ENCODE results near the gene ANKRD11. TPM values are rescaled to one million over a fixed set of nuclear protein-coding genes. Genes with fewer than 3 reads are reported as not detected.

ANKRD11 gene
- total RNA-seq, 1 donor from 2014 or later, result 367 TPM

DNA sequence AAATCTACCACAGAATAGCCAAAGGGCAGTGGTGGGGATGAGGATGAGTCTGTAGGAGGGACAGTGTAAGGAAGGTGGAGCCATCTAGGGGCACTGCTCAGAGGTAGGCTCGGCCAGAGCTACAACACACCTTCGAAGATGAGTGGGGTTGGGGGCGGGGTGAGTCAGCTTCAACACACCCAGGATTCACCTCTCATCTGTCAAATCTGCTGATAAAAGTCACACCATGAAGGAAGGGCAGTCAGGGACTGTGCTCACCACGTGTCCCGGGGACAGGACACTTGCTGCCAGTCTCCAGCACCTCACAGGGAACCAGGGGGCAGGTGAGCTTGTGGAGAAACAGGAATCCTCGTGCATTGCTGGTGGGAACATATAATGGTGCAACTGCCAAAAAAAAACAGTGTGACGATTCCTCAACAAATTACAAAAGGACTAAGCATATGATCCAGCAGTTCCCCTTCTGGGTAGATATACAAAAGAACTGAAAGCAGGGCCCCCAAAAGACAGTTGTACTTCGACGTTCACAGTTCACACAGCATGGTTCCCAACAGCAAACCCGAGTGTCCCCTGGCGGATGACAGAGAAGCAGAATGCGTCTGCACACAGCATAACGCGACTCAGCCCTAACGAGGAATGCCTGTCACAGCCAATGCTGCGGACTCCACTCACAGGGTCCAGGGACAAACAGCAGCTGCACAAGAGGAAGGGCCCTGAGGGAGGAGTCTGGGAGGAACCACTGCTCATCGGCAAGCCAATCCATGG, 133.1 kb downstream of the ANKRD11 start:
- Mint-ChIP-seq H3K27me3 (ENCODE audit: unreplicated experiment) (peaks cover 20% of the 10 kb centered on the region), H3K4me3 (ENCODE audit: unreplicated experiment) (peak overlapping the region; percentile 65), H3K4me1 (ENCODE audit: low read depth, unreplicated experiment) (peaks cover 76% of the 10 kb centered on the region)

DNA sequence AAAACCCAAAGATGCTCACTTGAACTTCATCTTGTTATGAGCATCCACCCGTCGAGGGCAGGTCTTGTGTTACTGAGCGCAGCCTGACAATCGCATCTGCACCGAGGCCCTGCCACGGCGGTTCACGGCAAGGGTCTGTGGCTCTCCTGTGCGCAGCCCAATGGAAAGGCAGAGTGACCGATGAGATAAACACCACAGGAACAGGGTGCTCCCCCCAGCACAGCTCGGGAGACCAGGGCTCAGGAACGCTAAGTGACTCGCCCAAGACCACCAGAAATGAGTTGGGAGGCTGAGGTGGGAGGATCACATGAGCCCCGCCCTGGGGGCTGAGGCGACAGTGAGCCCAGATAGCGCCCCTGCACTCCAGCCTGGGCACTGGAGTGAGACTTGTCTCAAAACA, 134.7 kb downstream of the ANKRD11 start:
- Mint-ChIP-seq H3K36me3 (ENCODE audit: unreplicated experiment) (peaks cover 3% of the 10 kb centered on the region), H3K4me3 (ENCODE audit: unreplicated experiment) (peak overlapping the region; percentile 67), H3K4me1 (ENCODE audit: low read depth, unreplicated experiment) (peaks cover 66% of the 10 kb centered on the region), H3K27ac (ENCODE audit: unreplicated experiment) (peak overlapping the region; percentile 93), H3K27me3 (ENCODE audit: unreplicated experiment) (peaks cover 22% of the 10 kb centered on the region), H3K9me3 (ENCODE audit: unreplicated experiment) (peaks cover 41% of the 10 kb centered on the region)
- DNase-seq, result no peak
- TF ChIP-seq, protein P1, sequence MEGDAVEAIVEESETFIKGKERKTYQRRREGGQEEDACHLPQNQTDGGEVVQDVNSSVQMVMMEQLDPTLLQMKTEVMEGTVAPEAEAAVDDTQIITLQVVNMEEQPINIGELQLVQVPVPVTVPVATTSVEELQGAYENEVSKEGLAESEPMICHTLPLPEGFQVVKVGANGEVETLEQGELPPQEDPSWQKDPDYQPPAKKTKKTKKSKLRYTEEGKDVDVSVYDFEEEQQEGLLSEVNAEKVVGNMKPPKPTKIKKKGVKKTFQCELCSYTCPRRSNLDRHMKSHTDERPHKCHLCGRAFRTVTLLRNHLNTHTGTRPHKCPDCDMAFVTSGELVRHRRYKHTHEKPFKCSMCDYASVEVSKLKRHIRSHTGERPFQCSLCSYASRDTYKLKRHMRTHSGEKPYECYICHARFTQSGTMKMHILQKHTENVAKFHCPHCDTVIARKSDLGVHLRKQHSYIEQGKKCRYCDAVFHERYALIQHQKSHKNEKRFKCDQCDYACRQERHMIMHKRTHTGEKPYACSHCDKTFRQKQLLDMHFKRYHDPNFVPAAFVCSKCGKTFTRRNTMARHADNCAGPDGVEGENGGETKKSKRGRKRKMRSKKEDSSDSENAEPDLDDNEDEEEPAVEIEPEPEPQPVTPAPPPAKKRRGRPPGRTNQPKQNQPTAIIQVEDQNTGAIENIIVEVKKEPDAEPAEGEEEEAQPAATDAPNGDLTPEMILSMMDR (IDR thresholded peaks at IDR 0.05; ENCODE audit: partially characterized antibody, unreplicated experiment), result no peak

More for the DNA sequence above, 133.1 kb downstream of the ANKRD11 start:
- TF ChIP-seq, protein P1 (IDR thresholded peaks at IDR 0.05; ENCODE audit: partially characterized antibody, unreplicated experiment), result no peak
- Mint-ChIP-seq H3K27ac (ENCODE audit: unreplicated experiment) (peak overlapping the region; percentile 96), H3K36me3 (ENCODE audit: unreplicated experiment) (no peaks in the 10 kb centered on the region), H3K9me3 (ENCODE audit: unreplicated experiment) (peaks cover 40% of the 10 kb centered on the region)
- peak; percentile 76 for DNase-seq

DNA sequence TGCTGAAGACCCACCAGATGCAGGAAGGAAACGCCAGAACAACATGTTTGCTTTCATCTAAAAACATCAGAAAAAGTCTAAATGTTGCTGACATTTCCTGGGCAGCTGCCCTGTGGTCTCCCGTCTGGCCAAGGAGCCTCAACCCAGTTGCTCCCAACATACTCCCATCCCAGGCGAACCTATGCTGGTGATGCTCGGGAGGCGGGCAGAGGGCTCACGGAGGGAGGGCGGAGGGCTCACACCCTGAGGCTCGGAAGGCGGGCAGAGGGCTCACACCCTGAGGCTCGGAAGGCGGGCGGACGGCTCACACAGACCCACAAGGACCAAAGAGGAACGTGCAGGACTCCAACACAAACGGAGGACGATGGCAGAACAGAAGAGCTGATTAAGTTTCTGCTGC, 135.4 kb downstream of the ANKRD11 start:
- Mint-ChIP-seq H3K4me1 (ENCODE audit: low read depth, unreplicated experiment) (peaks cover 64% of the 10 kb centered on the region), H3K36me3 (ENCODE audit: unreplicated experiment) (peaks cover 3% of the 10 kb centered on the region), H3K4me3 (ENCODE audit: unreplicated experiment) (peak overlapping the region; percentile 67), H3K9me3 (ENCODE audit: unreplicated experiment) (peaks cover 43% of the 10 kb centered on the region), H3K27me3 (ENCODE audit: unreplicated experiment) (peaks cover 22% of the 10 kb centered on the region), H3K27ac (ENCODE audit: unreplicated experiment) (peak overlapping the region; percentile 93)
- DNase-seq, result no peak
- TF ChIP-seq, protein P1 (IDR thresholded peaks at IDR 0.05; ENCODE audit: partially characterized antibody, unreplicated experiment), result no peak

DNA sequence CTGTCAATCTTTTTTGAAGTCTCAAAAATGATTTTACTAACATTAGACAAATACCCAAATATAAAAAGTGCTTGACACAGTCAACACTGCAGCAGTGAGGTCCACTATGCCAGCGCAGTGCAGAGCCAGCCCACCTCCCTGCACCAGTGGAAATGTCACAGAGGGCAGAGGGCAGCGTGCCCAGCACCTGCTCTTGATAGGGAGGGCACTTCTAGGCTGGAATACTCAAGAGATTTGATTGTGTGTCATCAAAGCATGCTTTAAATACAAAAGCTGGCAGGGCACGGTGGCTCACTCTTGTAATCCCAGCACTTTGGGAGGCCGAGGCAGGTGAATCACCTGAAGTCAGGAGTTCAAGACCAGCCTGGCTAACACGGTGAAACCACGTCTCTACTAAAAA, 136.0 kb downstream of the ANKRD11 start:
- TF ChIP-seq, protein P1 (IDR thresholded peaks at IDR 0.05; ENCODE audit: partially characterized antibody, unreplicated experiment), result no peak
- peak overlapping the region; percentile 44 for H3K27ac Mint-ChIP-seq (ENCODE audit: unreplicated experiment)
- DNase-seq, result no peak
- H3K9me3 Mint-ChIP-seq (ENCODE audit: unreplicated experiment), result peaks cover 40% of the 10 kb centered on the region
- H3K36me3 Mint-ChIP-seq (ENCODE audit: unreplicated experiment), result peaks cover 3% of the 10 kb centered on the region
- H3K4me3 Mint-ChIP-seq (ENCODE audit: unreplicated experiment), result no peak overlapping the region
- peaks cover 22% of the 10 kb centered on the region for H3K27me3 Mint-ChIP-seq (ENCODE audit: unreplicated experiment)
- H3K4me1 Mint-ChIP-seq (ENCODE audit: low read depth, unreplicated experiment), result peaks cover 64% of the 10 kb centered on the region

DNA sequence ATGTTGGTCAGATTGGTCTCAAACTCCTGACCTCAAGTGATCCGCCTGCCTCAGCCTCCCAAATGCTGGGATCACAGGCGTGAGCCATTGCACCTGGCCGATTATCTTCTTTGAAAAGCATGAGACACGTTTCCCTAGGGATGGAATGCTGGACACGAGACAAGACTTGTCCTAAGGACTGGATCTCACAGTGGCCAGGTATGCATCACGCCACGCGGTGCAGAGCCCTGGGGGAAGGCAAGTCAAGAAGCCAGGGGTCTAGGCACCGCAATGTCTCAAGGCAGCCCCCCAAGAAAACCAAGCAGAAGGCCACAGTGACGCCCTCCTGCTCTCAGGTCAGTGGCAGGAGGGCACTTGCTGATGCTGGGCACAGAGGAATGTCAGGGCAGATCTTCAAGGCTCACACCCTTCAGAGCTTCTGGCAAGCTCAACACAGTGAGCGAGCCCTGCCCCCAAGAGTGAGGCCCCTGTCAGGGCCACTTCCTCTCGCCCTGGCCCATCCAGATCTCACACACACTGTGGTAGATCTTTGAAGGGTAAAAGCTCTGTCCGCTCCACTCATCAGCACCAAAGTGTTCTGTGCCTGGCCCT, 138.2 kb downstream of the ANKRD11 start:
- peaks cover 3% of the 10 kb centered on the region for H3K36me3 Mint-ChIP-seq (ENCODE audit: unreplicated experiment)
- peak overlapping the region; percentile 43 for H3K27ac Mint-ChIP-seq (ENCODE audit: unreplicated experiment)
- TF ChIP-seq, protein P1 (IDR thresholded peaks at IDR 0.05; ENCODE audit: partially characterized antibody, unreplicated experiment), result no peak
- peaks cover 50% of the 10 kb centered on the region for H3K4me1 Mint-ChIP-seq (ENCODE audit: low read depth, unreplicated experiment)
- H3K4me3 Mint-ChIP-seq (ENCODE audit: unreplicated experiment), result peak overlapping the region; percentile 1
- peaks cover 16% of the 10 kb centered on the region for H3K27me3 Mint-ChIP-seq (ENCODE audit: unreplicated experiment)
- H3K9me3 Mint-ChIP-seq (ENCODE audit: unreplicated experiment), result peaks cover 29% of the 10 kb centered on the region
- no peak for DNase-seq
